ENCODE results near the gene SWI5.

- TF ChIP-seq POLR2A (IDR thresholded peaks at IDR 0.05): no peak
- no peak for TF ChIP-seq EP300 (IDR thresholded peaks at IDR 0.05; ENCODE audit: low read depth)
- no peak for TF ChIP-seq CTCF (IDR thresholded peaks at IDR 0.05)
- TF ChIP-seq POLR2AphosphoS5 (IDR thresholded peaks at IDR 0.05): no peak
Measured at GRCh38 chr9:128304971-128305288, 28.9 kb downstream of the SWI5 start.

Measured in transverse colon (tissue), 4 donors.